WERI-Rb-1 (cell line): ENCODE measurements around the gene NELL1.

ENCODE experiments used
- DNase-seq: peaks from one replicate; pipeline ENCODE4 v3.0.0-alpha.2; 2020
- H3K27ac ChIP-seq: fragments of 250-450 bp; sonication (Bioruptor Pico); 2 replicates; pipeline ENCODE4 v1.5.1; 2020; ENCODE audit warnings: mild to moderate bottlenecking, moderate library complexity
- H3K27me3 ChIP-seq: fragments of 250-450 bp; sonication (Bioruptor Pico); 2 replicates; pipeline ENCODE4 v1.5.1; 2021; ENCODE audit warnings: mild to moderate bottlenecking, low read depth, moderate library complexity; ENCODE audit not compliant: insufficient read depth, severe bottlenecking
- H3K36me3 ChIP-seq: fragments of 250-450 bp; sonication (Bioruptor Pico); 2 replicates; pipeline ENCODE4 v1.5.1; 2020; ENCODE audit warnings: mild to moderate bottlenecking, moderate library complexity
- H3K4me3 ChIP-seq: 2 replicates; pipeline ENCODE4 v1.5.1; 2011; ENCODE audit warnings: low read depth, mild to moderate bottlenecking, control low read depth, low read length
- H3K9me3 ChIP-seq: fragments of 250-450 bp; sonication (Bioruptor Pico); 2 replicates; pipeline ENCODE4 v1.5.1; 2021; ENCODE audit warnings: mild to moderate bottlenecking, moderate library complexity; ENCODE audit not compliant: severe bottlenecking
- CTCF ChIP-seq: IDR thresholded peaks from 2 replicates; pipeline ENCODE4 v1.5.1; 2011; ENCODE audit warnings: low read depth, mild to moderate bottlenecking, control low read depth, inconsistent platforms, low read length

NELL1 gene

DNA sequence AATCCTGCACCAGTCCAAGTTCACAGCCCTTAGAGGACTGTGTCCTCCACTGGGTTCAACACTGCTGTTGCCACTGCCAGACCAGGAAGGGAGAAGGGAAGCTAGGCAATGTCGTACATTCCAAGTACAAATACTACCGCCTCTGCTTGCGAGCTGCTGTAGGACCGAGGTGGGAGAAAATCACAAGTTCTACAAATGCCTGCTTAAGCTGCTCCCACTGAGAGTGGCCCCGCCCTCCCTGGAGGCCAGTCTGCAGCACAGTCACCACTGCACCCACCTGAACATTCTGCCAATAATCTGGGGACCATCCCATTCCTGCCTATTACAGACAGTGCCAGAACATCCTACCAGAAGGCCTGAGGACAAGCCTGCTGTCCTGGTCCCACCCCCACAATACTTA, 816.0 kb downstream of the NELL1 start:
- DNase-seq, result no peak
- no peak overlapping the region for H3K27ac ChIP-seq
- no peak overlapping the region for H3K4me3 ChIP-seq
- no peaks in the 10 kb centered on the region for H3K36me3 ChIP-seq
- TF ChIP-seq CTCF, result no peak
- H3K27me3 ChIP-seq, result no peaks in the 10 kb centered on the region
- H3K9me3 ChIP-seq, result no peaks in the 10 kb centered on the region

DNA sequence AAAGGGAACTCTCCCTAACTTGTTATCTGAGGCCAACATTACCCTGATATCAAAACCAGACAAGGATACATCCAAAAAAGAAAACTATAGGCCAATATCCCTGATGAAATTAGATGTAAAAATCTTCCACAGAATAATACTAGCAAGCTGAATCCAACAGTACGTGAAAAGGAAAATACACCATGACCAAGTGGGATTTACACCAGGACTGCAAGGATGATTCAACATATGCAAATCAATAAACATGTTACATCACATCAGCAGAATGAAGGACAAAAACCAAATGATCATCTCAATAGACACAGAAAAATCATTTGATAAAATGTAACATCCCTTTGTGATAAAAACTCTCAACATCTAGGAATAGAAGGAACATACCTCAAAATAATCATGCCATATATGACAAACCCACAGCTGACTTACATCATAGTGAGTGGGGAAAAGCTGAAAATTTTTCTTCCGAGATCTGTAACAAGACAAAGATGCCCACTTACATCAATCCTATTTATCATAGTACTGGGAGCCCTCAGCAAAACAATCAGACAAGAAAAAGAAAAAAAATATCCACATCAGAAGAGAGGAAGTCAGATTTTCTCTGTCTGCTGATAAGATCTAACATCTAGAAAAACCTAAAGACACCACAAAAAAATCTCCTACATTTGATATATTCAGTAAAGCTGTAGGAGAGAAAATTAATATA, 820.2 kb downstream of the NELL1 start:
- H3K27ac ChIP-seq, result no peak overlapping the region
- no peak for DNase-seq

DNA sequence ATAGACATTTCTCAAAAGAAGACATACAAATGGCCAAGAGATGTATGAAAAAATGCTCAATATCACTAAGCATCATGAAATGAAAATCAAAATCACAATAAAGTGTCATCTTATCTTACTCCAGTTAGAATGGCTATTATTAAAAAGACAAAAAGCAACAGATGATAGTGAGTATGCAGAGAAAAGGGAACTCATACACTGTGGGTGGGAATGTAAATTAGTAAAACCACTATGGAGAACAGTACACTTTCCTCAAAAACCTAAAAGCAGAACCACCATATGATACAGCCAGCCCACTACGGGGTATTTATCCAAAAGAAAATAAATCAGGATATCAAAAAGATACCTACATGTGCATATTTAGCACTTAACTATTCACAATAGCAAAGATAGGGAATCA, 823.5 kb downstream of the NELL1 start:
- no peak for TF ChIP-seq CTCF
- DNase-seq, result no peak
- Histone ChIP-seq H3K9me3 (no peaks in the 10 kb centered on the region), H3K27me3 (no peaks in the 10 kb centered on the region), H3K4me3 (no peak overlapping the region), H3K27ac (no peak overlapping the region), H3K36me3 (no peaks in the 10 kb centered on the region)

More for the DNA sequence above, 820.2 kb downstream of the NELL1 start:
- H3K27me3 ChIP-seq, result no peaks in the 10 kb centered on the region
- no peak for TF ChIP-seq CTCF
- no peak overlapping the region for H3K4me3 ChIP-seq
- H3K36me3 ChIP-seq, result no peaks in the 10 kb centered on the region
- H3K9me3 ChIP-seq, result no peaks in the 10 kb centered on the region

DNA sequence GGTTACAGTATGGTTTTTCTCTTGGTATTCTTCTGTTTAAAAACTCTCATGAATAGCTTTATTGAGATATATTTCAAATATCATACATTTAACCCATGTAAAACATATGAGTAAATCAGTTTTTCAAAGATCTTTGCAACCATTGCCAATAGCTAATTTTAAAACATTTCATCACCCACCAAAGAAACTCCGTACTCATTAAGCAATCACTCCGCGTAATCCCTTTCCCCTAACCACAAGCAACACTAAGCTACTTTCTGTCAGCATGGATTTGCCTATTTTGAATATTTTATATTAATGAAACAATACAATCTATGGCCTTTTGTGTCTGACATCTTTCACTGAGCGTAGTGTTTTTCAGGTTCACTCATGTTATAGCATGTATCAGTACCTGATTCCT, 825.6 kb downstream of the NELL1 start:
- H3K27ac ChIP-seq, result no peak overlapping the region
- no peak for TF ChIP-seq CTCF
- H3K4me3 ChIP-seq, result no peak overlapping the region
- no peaks in the 10 kb centered on the region for H3K9me3 ChIP-seq
- H3K36me3 ChIP-seq, result no peaks in the 10 kb centered on the region
- no peak for DNase-seq
- no peaks in the 10 kb centered on the region for H3K27me3 ChIP-seq

DNA sequence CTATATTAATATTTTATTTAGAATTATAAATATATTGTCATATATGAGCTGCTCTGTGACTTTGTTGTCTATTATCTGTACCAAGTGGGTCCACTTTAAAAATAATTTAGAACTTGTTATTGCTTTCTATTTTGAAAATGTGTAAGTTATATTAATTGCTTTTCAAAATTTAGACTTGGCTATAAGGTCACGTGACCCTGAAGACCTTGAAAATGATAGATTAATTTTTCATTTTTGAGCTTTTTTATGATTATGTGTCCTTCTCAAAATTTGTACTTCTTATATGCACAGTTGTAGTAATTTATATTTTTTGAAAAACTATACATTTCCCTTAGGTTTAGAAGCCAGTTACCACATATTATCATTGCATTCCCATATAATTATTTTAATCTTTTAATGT, 826.5 kb downstream of the NELL1 start:
- Histone ChIP-seq H3K27me3 (no peaks in the 10 kb centered on the region), H3K27ac (no peak overlapping the region)
- TF ChIP-seq CTCF, result no peak

GRCh38 chr11:21501245-21501644, 831.9 kb downstream of the NELL1 start:
- H3K36me3 ChIP-seq, result no peaks in the 10 kb centered on the region
- no peak overlapping the region for H3K27ac ChIP-seq
- H3K4me3 ChIP-seq, result no peak overlapping the region
- no peak for TF ChIP-seq CTCF
- DNase-seq, result no peak
- no peaks in the 10 kb centered on the region for H3K27me3 ChIP-seq
- no peaks in the 10 kb centered on the region for H3K9me3 ChIP-seq

More for the DNA sequence above, 826.5 kb downstream of the NELL1 start:
- no peak for DNase-seq
- H3K9me3 ChIP-seq, result no peaks in the 10 kb centered on the region
- no peak overlapping the region for H3K4me3 ChIP-seq
- H3K36me3 ChIP-seq, result no peaks in the 10 kb centered on the region
